Progenitor cell of endocrine pancreas (in vitro differentiated cells): ENCODE measurements around the gene ADH1B. TPM values are rescaled to one million over a fixed set of nuclear protein-coding genes. Genes with fewer than 3 reads are reported as not detected.

Source experiments
- DNase-seq: peaks from one replicate; pipeline ENCODE4 v3.0.0; 2021; ENCODE audit warnings: low spot score; ENCODE audit not compliant: unreplicated experiment
- H3K27ac Mint-ChIP-seq: 2 replicates; pipeline ENCODE4 v1.8.0; 2021; ENCODE audit warnings: mild to moderate bottlenecking, moderate library complexity, mixed read lengths
- H3K27me3 Mint-ChIP-seq: 2 replicates; pipeline ENCODE4 v1.8.0; 2021; ENCODE audit warnings: mixed read lengths
- H3K36me3 Mint-ChIP-seq: 2 replicates; pipeline ENCODE4 v1.8.0; 2022; ENCODE audit warnings: mixed read lengths; ENCODE audit not compliant: insufficient read depth
- H3K4me1 Mint-ChIP-seq: 2 replicates; pipeline ENCODE4 v1.8.0; 2021; ENCODE audit warnings: low read depth, mixed read lengths
- H3K4me3 Mint-ChIP-seq: 2 replicates; pipeline ENCODE4 v1.8.0; 2021; ENCODE audit warnings: low read depth, mild to moderate bottlenecking, moderate library complexity, mixed read lengths
- H3K9me3 Mint-ChIP-seq: 2 replicates; pipeline ENCODE4 v1.8.0; 2021; ENCODE audit warnings: low read depth, mixed read lengths
- total RNA-seq: library from RNA; stranded (reverse); gene quantifications from 2 replicates; pipeline ENCODE4 v1.2.1, GENCODE V29; 2021
- TF ChIP-seq, protein P1 (sequence below): fragments of 200-600 bp; sonication (generic); IDR thresholded peaks from one replicate; pipeline ENCODE4 v1.5.0; 2021; ENCODE audit warnings: antibody characterized with exemption, mild to moderate bottlenecking; ENCODE audit not compliant: unreplicated experiment

Gene ADH1B
- total RNA-seq, 1 donor from 2014 or later = 0.53 TPM

DNA sequence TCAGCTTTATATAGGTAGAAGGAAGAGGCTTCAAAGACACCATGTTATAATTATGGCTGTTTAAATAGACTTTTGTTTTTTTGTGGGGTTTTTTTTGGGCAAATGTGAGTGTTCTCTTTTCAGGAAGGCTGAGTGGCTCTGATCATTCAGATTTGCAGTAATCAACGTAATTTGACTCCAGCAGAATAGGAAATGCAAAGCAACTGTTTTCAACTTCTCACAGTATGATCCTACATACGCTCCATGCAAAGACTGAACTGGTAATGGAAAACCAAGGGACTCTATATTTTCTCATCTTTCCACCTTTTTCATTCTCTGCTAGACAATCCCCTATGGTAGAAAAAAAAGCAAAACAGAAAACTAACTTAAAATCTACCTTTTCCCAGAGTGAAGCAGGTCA, 10.8 kb downstream of the ADH1B start:
- DNase-seq = no peak
- TF ChIP-seq, protein P1, sequence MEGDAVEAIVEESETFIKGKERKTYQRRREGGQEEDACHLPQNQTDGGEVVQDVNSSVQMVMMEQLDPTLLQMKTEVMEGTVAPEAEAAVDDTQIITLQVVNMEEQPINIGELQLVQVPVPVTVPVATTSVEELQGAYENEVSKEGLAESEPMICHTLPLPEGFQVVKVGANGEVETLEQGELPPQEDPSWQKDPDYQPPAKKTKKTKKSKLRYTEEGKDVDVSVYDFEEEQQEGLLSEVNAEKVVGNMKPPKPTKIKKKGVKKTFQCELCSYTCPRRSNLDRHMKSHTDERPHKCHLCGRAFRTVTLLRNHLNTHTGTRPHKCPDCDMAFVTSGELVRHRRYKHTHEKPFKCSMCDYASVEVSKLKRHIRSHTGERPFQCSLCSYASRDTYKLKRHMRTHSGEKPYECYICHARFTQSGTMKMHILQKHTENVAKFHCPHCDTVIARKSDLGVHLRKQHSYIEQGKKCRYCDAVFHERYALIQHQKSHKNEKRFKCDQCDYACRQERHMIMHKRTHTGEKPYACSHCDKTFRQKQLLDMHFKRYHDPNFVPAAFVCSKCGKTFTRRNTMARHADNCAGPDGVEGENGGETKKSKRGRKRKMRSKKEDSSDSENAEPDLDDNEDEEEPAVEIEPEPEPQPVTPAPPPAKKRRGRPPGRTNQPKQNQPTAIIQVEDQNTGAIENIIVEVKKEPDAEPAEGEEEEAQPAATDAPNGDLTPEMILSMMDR = no peak
- Mint-ChIP-seq H3K27me3 (peaks cover 11% of the 10 kb centered on the region), H3K4me1 (no peaks in the 10 kb centered on the region), H3K4me3 (no peak overlapping the region), H3K9me3 (no peaks in the 10 kb centered on the region), H3K27ac (no peak overlapping the region), H3K36me3 (no peaks in the 10 kb centered on the region)

DNA sequence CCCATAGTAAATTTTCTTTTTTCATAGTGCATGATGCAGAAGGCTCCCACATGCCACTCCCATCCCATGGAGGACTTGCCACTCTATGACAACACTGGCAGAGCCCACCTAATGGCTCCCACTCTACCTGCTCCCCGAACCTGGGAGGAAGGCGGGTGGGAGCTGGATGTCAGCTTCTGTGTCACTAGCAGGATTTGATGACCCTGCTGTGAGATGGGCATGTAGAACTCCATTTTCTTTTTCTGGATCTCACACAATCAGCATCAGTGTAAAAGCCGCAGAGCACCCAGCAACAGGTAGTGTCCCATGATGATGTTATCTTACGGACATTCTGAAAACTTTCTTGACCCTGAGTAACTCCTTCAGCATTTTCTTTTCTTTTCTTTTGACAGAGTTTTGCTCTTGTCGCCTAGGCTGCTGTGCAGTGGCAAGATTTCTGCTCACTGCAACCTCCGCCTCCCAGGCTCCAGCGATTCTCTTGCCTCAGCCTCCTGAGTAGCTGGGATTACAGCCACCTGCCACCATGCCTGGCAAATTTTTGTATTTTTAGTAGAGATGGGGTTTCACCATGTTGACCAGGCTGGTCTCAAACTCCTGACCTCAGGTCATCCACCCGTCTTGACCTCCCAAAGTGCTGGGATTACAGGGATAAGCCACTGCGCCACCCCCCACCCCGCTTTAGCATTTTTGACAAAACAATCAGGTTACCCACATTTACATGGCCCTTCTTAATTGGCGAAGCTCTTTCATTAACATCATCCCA, 15.4 kb downstream of the ADH1B start:
- no peaks in the 10 kb centered on the region for H3K36me3 Mint-ChIP-seq
- no peaks in the 10 kb centered on the region for H3K4me1 Mint-ChIP-seq
- peaks cover 4% of the 10 kb centered on the region for H3K9me3 Mint-ChIP-seq
- no peak overlapping the region for H3K4me3 Mint-ChIP-seq
- DNase-seq = no peak
- no peaks in the 10 kb centered on the region for H3K27me3 Mint-ChIP-seq
- TF ChIP-seq, protein P1 = no peak
- no peak overlapping the region for H3K27ac Mint-ChIP-seq

DNA sequence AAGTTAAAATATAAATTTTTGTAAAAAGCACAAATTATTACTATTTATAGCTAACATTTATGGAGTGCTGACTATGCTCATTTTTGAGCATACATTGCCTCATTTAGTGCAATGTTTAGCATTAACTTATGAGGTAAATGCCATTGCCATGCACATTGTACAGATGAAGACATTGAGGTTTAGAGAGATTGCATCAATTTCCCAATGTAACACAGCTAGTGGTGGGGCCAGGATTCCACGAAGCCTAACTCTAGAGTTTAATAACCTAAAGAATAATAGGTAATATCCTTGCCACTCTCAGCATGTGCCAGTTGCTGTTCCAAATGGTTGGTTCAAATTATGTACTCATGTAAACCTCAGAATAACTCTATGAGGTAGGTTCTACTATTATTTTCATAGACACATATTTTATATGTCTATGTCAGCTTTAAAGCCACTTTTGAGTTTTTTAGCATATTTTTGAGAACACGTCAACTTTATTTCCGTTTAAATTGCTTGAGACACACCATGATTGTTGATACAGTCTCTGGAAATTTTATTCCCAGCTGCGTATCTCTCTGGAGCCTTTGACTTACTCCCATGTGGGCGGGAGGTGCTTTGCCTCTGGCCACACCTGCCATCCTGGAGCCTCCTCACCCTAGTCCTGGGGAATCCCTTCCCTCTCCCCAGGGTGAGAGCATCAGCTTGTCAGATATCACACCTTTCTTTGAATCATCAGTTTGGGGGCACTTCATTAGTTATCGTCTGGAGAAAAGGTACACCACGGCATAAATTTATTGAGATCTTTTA, 19.6 kb downstream of the ADH1B start:
- TF ChIP-seq, protein P1 = no peak
- no peak for DNase-seq
- H3K27me3 Mint-ChIP-seq = no peaks in the 10 kb centered on the region
- no peaks in the 10 kb centered on the region for H3K4me1 Mint-ChIP-seq
- H3K4me3 Mint-ChIP-seq = no peak overlapping the region
- H3K27ac Mint-ChIP-seq = no peak overlapping the region
- H3K36me3 Mint-ChIP-seq = no peaks in the 10 kb centered on the region
- peaks cover 25% of the 10 kb centered on the region for H3K9me3 Mint-ChIP-seq

DNA sequence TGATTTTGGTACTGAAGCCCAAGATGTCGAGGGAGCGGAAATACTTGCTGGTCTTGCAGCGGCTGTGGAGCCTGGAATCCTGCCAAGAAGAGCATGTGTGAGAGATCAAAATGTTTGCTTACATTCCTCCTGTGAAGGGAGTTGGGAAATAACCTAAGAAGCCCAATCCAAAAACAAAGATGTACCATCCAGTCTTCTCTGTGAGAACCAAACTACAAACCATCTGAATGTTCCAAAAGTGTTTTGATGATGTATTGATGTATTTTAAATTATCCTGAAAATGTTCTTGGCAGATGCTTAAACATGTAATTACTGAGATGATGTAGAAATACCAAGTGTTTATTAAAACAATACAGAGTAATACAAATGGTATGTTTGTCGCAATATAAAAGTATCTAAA, 20.3 kb downstream of the ADH1B start:
- no peak overlapping the region for H3K4me3 Mint-ChIP-seq
- peaks cover 3% of the 10 kb centered on the region for H3K36me3 Mint-ChIP-seq
- H3K9me3 Mint-ChIP-seq = peaks cover 31% of the 10 kb centered on the region
- DNase-seq = no peak
- H3K27me3 Mint-ChIP-seq = no peaks in the 10 kb centered on the region
- TF ChIP-seq, protein P1 = no peak
- H3K4me1 Mint-ChIP-seq = no peaks in the 10 kb centered on the region
- H3K27ac Mint-ChIP-seq = no peak overlapping the region

DNA sequence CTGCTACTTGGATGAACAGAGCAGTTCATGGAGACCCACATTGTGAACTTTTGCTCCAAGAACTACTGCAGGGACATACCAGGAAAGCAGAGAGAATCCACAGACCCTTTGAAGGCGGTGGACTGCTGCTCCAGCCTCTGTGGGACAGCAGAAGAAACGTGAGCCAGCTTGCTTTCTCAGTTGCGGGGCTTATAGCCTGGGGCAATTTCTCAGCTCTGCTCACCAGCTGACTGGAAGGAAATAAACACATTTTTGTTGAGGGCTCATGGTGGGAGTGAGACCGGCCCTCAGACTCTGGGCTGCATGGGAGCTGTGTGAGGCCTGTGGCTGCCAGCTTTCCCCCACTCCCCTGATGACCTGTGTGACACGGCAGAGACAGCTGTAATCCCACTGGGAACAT, 27.8 kb downstream of the ADH1B start:
- no peak for DNase-seq
- Mint-ChIP-seq H3K4me3 (no peak overlapping the region), H3K27ac (no peak overlapping the region), H3K36me3 (peaks cover 9% of the 10 kb centered on the region), H3K9me3 (peaks cover 31% of the 10 kb centered on the region), H3K4me1 (peaks cover 15% of the 10 kb centered on the region), H3K27me3 (peaks cover 15% of the 10 kb centered on the region)
- TF ChIP-seq, protein P1 = no peak
